IPS-18a (cell line): ENCODE results near the gene SELL.
"Not testable (repeated sequence)": the region's sequence is repeated elsewhere in the genome, so short reads cannot be mapped to it uniquely, and the experiment has no call there.

Experiments
- H3K27ac ChIP-seq: one replicate; pipeline ENCODE4 v1.5.1; 2013; ENCODE audit warnings: low read length
- H3K27me3 ChIP-seq: one replicate; pipeline ENCODE4 v1.6.1; 2013; ENCODE audit warnings: mild to moderate bottlenecking, low read length; ENCODE audit not compliant: control insufficient read depth, insufficient read depth
- H3K36me3 ChIP-seq: one replicate; pipeline ENCODE4 v1.6.1; 2013; ENCODE audit warnings: low read depth, low read length; ENCODE audit not compliant: control insufficient read depth
- H3K4me1 ChIP-seq: one replicate; pipeline ENCODE4 v1.6.1; 2013; ENCODE audit warnings: low read depth, low read length; ENCODE audit not compliant: control insufficient read depth
- H3K4me3 ChIP-seq: one replicate; pipeline ENCODE4 v1.5.1; 2013; ENCODE audit warnings: low read length
- H3K9ac ChIP-seq: one replicate; pipeline ENCODE4 v1.6.1; 2013; ENCODE audit warnings: mild to moderate bottlenecking, low read length, moderate library complexity
- H3K9me3 ChIP-seq: one replicate; pipeline ENCODE4 v1.6.1; 2013; ENCODE audit warnings: low read depth, low read length; ENCODE audit not compliant: control insufficient read depth

SELL gene

DNA sequence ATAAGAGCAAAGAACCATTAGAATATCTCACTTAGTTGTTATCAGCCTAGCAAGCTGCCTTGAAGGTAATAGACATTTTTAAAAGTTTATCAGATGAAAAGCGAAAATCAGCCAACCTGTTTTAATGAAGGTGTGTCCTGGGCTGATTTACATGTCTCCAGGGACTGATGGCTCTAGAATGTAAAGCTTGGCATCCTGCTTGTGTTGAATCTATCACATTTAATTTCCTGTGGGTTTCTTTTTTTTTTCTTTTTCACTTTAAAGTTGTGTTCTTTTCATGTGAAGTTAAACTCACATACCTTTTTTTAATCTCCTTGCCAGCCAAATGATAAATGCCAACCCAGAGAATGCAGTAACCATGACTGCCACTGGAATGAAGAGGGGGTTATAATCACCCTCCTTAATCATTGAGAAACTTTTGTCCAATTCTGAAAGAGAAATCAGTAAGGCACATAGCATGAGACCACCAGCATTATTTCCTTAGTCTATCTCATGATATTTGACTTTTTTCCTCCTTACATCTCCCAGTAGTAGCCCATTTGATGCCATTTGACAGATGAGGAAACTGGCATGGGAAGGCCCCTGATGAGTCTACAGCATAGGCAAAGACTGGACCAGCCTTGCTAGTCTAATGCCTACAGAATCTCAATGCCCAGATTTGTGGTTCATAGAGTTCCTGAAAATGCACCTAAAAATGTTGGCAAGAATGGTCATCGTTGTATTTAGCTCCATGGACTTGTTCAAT lies 10.0 kb downstream of the SELL start:
- Histone ChIP-seq H3K9me3 (no peaks in the 10 kb centered on the region), H3K36me3 (no peaks in the 10 kb centered on the region), H3K4me1 (no peaks in the 10 kb centered on the region), H3K27me3 (no peaks in the 10 kb centered on the region), H3K27ac (no peak overlapping the region), H3K9ac (no peak overlapping the region), H3K4me3 (no peak overlapping the region)

DNA sequence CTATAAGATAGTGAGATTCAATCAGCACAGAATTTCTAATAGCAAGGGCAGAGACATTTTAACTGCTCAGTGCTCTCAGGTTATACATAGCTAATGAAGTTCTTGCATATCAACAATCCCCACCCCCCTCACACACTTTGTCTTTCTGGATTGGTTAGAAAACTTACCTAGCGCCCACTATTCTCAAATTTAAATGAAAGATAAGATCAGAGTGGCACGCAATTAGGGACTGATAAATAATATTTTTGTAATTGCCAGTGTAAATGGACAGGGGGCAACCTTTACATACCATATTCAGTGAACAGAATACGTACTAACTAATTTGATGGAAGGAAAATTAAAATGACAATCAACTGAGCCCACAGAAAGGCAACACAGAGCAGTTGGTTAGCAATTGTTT lies 11.7 kb downstream of the SELL start:
- Histone ChIP-seq H3K4me3 (no peak overlapping the region), H3K27me3 (no peaks in the 10 kb centered on the region), H3K9ac (no peak overlapping the region), H3K9me3 (no peaks in the 10 kb centered on the region), H3K4me1 (no peaks in the 10 kb centered on the region), H3K27ac (no peak overlapping the region), H3K36me3 (no peaks in the 10 kb centered on the region)

DNA sequence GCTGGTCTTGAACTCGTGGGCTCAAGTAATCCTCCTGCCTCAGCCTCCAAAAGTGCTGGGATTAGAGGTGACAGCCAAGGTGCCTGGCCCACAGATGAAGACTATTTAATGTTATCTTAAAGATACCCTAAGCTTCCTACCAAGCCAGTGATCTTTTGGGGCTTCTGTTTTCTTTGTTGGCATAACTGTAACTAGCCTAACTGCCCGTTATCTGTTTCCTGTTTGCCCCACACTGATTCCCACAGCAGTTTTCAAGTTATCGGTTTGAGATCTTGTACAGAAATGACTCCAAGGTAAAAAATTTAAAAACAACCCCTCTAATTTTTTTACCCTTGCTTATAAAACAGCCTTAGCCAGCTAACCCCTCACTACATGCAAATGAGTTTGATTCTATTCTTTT lies 12.4 kb downstream of the SELL start:
- Histone ChIP-seq H3K27ac (no peak overlapping the region), H3K36me3 (no peaks in the 10 kb centered on the region), H3K27me3 (no peaks in the 10 kb centered on the region), H3K9me3 (no peaks in the 10 kb centered on the region), H3K4me3 (no peak overlapping the region), H3K9ac (no peak overlapping the region), H3K4me1 (no peaks in the 10 kb centered on the region)

DNA sequence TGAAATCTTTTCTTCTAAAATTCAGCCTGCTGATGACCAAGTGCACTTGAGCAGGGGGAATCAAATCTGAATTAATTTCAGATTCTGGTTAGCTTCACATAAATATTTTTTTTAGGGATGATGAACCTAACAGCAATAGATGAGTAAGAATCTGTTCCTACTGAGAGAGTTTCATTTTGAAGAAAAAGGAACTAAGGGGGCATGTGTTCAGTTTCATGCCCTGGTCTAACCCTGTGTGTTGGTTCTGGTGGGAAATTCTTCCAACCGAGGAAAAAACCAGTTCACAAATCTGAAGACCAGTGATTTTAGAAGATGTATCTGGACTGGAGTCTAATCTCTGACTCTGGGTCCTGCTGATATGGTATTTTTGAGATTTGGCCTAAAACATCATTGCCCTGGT lies 13.7 kb downstream of the SELL start:
- Histone ChIP-seq H3K9me3 (no peaks in the 10 kb centered on the region), H3K9ac (no peak overlapping the region), H3K36me3 (no peaks in the 10 kb centered on the region), H3K4me3 (no peak overlapping the region), H3K27me3 (no peaks in the 10 kb centered on the region), H3K27ac (no peak overlapping the region), H3K4me1 (no peaks in the 10 kb centered on the region)

DNA sequence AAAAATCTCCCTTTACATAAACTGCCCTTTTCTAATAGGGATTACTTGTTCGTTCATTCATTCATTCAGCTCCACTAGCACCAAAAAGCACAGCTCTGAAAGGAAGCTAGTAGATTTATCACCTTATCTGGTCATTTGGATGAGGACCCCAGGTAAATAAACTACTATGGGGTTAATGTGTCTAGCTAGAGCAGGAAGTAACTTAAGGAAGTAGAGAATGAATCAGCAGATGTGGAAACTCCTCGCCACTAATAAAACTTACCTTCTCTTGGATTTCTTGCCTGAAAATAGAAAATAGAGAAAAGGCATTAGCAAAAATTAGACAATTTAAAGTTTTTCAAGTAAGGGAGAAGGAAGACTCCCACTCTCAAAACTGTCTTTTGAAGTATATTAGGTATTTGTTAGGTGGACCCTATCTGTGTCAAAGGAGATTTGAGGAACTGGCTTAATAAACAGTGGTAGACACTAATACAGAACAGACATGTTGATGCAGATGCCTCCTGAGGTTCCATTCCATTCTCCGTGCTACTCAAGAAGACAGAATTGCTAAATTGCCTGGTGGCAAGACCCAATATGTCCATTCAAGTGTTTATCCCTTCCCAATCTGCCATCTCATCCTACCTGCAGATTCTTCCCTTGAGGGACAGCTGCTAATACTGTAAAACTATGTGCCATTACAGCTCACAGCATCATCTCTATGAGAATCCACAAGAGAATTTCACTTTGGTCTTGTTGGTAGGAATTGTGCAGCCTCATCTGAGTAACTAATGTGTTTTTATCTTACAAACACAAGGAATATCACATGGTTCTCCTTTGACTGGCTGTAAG lies 14.9 kb downstream of the SELL start:
- H3K36me3 ChIP-seq, result no peaks in the 10 kb centered on the region
- H3K4me1 ChIP-seq, result no peaks in the 10 kb centered on the region
- H3K4me3 ChIP-seq, result no peak overlapping the region
- peaks cover 10% of the 10 kb centered on the region for H3K27me3 ChIP-seq
- H3K9me3 ChIP-seq, result no peaks in the 10 kb centered on the region
- no peak overlapping the region for H3K9ac ChIP-seq
- no peak overlapping the region for H3K27ac ChIP-seq

DNA sequence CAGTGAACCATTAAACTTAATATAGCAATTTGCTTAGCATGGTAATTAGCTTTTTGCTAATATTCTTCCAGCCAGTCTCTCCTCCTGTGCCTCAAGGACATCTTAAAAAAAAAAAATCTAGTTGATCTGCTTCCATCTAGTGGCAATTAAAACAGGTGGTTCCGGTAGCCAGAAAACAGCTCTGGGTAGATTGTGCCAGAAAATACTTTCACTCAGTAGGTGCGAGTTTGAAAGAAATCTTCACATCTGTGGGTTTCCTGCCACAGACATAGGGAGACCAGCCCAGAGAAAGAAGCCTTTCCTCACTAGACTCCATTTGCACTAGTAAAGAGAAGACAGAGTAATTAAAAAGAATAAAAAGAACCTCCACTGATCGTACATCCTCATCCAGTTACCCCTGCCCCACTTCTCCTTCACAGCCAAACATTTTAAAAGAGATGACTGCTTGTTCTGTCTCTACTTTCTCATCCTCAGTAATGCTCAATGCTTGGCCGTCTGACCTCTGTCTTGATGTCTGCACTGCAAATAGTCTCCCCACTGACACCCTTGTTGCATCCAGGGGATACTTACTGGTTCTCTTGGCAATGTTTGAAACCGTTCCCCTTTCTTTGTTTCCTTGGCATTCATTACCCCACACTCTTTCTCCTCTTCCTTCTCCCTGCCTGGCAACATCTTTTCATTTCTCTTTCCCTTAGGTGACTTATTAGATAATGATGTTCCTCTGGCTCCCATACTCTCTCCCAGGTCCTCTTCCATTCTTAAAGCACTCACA lies 16.9 kb downstream of the SELL start:
- no peaks in the 10 kb centered on the region for H3K9me3 ChIP-seq

DNA sequence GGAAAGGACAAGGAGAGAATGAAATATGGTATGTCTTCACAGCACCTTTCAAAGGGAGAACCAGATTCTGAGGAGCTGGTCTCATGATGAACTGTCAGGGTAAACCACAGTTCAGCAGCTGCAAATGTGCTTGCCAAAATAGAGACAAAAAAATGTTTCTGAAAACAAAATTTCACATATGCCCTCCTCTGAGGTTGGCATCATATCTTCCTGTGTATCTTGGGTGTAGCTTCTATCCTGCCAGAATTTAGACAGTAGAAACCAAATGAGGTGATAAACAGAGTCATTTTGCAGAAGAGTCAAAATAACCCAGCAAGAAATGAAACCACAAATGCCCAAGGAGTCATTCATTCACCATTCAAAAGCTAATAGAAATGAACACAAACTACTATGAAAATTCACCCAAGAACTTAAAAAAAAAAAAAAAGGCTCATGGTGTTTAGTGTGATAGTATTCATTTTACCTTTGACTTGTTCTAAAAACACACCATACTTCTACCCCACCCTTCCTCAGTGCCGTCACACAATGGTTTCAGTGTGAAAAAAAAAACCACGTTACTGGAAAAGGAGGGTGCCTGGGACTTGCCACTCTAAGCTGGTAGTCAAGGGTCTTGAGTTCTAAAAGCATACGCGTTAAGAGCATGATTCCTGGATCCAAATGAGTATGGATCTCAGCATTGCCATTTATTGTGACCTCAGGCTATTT lies 18.5 kb downstream of the SELL start:
- Histone ChIP-seq H3K4me1 (peaks cover 15% of the 10 kb centered on the region), H3K4me3 (no peak overlapping the region), H3K9me3 (no peaks in the 10 kb centered on the region), H3K9ac (no peak overlapping the region), H3K36me3 (no peaks in the 10 kb centered on the region), H3K27me3 (peaks cover 43% of the 10 kb centered on the region), H3K27ac (no peak overlapping the region)

More for the DNA sequence above, 16.9 kb downstream of the SELL start:
- Histone ChIP-seq H3K4me1 (peaks cover 15% of the 10 kb centered on the region), H3K36me3 (no peaks in the 10 kb centered on the region), H3K27me3 (peaks cover 30% of the 10 kb centered on the region), H3K27ac (no peak overlapping the region), H3K4me3 (no peak overlapping the region), H3K9ac (no peak overlapping the region)

DNA sequence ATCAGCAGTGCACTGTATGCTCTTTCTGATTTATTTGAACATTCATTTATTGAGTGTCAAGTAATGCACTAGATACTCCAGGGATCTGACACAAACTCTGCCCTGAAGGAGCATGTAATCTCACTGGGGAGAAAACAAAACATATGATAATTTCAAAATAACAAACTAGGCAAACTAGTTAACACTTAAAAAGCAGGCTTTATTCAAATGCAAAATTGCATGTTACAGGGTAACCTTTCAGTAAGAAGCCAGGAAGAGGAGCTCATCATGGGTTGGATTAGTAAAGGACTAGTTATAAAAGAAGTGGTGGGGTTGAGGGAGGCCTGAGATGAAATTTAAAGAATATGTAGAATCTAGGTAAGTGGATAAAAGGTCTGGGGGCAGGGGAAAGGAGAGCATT lies 20.9 kb downstream of the SELL start:
- no peak overlapping the region for H3K9ac ChIP-seq
- no peaks in the 10 kb centered on the region for H3K36me3 ChIP-seq
- no peak overlapping the region for H3K4me3 ChIP-seq
- H3K27ac ChIP-seq, result no peak overlapping the region
- H3K27me3 ChIP-seq, result peaks cover 63% of the 10 kb centered on the region
- H3K9me3 ChIP-seq, result no peaks in the 10 kb centered on the region
- peaks cover 15% of the 10 kb centered on the region for H3K4me1 ChIP-seq

DNA sequence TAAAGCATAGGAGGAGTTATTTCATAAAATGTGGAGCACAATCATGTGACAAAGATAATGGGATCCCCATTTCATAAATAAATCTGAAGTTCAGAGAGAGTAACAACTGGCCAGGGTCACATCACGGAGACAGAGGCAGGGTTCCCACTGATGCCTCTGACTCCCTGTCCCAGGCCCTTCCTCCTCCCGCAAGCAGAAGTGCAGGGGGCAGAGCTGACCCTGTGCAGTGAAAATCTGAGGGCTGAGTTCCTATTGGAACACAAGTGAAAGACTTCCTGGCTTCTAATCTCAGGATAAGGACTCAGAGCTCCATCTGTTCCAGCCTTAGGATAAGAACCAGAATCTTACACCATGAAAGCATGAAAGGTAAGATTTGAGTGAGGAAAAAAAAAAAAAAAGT lies 22.0 kb downstream of the SELL start:
- no peaks in the 10 kb centered on the region for H3K9me3 ChIP-seq
- no peaks in the 10 kb centered on the region for H3K36me3 ChIP-seq
- H3K4me3 ChIP-seq, result no peak overlapping the region
- peaks cover 70% of the 10 kb centered on the region for H3K27me3 ChIP-seq
- H3K9ac ChIP-seq, result no peak overlapping the region
- H3K4me1 ChIP-seq, result peaks cover 15% of the 10 kb centered on the region
- H3K27ac ChIP-seq, result no peak overlapping the region

DNA sequence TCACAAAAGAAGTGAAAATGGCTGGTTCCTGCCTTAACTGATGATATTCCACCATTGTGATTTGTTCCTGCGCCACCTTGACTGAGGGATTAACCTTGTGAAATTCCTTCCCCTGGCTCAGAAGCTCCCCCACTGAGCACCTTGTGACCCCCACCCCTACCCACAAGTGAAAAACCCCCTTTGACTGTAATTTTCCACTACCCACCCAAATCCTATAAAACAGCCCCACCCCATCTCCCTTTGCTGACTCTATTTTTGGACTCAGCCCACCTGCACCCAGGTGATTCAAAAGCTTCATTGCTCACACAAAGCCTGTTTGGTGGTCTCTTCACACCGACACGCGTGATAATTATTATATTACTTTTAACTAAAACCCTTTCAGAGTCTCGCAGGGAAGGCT lies 23.0 kb downstream of the SELL start:
- not testable (repeated sequence) for H3K9me3 ChIP-seq, H3K27ac ChIP-seq, H3K9ac ChIP-seq, H3K36me3 ChIP-seq, H3K4me3 ChIP-seq
- Histone ChIP-seq H3K27me3 (peaks cover 80% of the 10 kb centered on the region), H3K4me1 (peaks cover 15% of the 10 kb centered on the region)

DNA sequence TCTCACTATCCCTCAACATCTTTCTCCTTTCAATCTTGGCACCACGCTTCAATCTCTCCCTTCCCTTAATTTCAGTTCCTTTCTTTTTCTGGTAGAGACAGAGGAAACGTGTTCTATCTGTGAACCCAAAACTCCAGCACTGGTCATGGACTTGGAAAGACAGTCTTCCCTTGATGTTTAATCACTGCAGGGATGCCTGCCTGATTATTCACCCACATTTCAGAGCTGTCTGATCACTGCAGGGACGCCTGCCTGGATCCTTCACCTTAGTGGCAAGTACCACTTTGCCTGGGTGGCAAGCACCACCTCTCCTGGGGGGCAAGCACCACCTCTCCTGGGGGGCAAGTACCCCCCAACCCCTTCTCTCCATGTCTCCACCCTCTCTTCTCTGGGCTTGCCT lies 27.8 kb downstream of the SELL start:
- Histone ChIP-seq H3K9ac (no peak overlapping the region), H3K36me3 (no peaks in the 10 kb centered on the region), H3K4me1 (peaks cover 9% of the 10 kb centered on the region), H3K27me3 (peaks cover 88% of the 10 kb centered on the region), H3K9me3 (no peaks in the 10 kb centered on the region), H3K27ac (no peak overlapping the region), H3K4me3 (no peak overlapping the region)
